Measurements from ENCODE around the gene CDH16.

DNA sequence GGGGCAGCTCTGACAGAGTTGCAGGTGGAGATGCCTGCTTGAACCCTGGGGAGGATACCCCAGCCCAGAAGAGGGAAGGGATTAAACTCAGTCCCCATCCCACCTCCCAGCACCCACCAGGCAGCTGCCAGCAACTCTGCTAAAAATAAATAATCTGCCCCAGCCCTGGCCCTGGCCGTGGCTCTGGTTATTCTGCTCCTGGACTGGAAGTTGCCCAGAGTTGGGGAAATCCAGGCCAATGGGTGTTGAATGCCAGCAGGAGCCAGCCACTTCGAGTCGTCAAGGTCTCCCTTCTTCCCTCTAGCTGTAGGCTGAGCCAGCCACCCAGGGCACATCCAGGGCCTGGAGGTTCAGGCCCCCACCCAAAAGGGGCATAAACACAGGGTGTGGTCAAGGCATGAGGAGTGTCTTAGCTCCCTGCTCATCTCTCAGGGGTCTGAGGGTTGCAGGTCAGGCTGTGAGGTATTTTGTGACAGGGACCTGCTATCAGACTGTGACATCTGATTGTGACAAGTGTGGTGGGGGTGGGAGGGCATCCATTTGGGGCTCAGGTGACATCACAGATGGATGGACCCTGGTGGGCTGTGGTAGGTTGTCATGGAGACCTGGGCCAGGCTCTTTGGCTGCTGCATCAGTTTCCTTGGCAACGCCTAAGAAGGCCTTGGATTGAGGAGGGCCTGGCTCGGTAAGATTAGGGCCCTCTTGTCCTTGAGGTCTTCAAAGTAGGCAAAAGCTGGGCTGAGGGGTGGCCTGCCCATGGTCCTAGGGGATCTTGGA is 7.7 kb upstream of the CDH16 start:
- TF ChIP-seq, protein P1, sequence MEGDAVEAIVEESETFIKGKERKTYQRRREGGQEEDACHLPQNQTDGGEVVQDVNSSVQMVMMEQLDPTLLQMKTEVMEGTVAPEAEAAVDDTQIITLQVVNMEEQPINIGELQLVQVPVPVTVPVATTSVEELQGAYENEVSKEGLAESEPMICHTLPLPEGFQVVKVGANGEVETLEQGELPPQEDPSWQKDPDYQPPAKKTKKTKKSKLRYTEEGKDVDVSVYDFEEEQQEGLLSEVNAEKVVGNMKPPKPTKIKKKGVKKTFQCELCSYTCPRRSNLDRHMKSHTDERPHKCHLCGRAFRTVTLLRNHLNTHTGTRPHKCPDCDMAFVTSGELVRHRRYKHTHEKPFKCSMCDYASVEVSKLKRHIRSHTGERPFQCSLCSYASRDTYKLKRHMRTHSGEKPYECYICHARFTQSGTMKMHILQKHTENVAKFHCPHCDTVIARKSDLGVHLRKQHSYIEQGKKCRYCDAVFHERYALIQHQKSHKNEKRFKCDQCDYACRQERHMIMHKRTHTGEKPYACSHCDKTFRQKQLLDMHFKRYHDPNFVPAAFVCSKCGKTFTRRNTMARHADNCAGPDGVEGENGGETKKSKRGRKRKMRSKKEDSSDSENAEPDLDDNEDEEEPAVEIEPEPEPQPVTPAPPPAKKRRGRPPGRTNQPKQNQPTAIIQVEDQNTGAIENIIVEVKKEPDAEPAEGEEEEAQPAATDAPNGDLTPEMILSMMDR (conservative IDR thresholded peaks at IDR 0.05; ENCODE audit: low read depth, low read length) = no peak
- no peak for TF ChIP-seq EZH2 (IDR thresholded peaks at IDR 0.05; ENCODE audit: borderline replicate concordance, low read depth, low read length, poor library complexity, severe bottlenecking)

Measured in A673 (cell line).